ENCODE data around the gene GPR78.
"Not testable (repeated sequence)": the region's sequence is repeated elsewhere in the genome, so short reads cannot be mapped to it uniquely, and the experiment has no call there.

The GPR78 gene

DNA sequence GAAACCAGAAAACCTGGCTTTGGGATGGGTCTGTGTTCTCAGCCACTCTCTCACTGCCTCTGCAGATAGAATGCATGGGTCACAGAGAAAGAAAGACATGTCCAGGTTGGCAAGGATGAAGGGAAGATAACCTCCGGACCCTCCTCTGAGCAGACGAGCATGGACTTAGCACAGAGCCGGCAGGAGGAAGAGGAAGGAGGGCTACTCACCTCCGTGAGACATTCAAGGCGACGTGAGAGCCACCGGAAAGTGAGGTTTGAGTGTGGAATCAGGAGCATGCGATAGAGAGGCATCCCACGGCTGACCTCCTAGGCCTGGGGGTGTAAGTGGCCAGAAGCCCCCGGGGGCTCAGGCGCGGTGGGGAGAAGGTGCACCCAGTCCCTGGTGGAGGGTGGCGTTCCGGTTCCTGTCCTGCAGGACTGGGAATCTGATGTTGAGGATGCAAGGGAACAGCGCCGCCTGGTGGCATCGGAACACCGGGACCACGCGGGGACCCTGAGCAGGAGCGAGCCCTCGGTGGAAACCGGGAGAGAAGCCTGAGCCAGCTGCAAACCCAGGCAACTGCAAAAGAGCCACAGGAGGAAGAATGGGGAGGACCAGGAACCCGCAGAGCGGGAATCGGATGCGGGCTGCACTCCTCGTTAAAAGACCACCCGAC lies 55.8 kb downstream of the GPR78 start:
- H2AK5ac ChIP-seq (ENCODE audit: low read depth, low read length); DNase-seq (ENCODE audit: low spot score); H3K4ac ChIP-seq (ENCODE audit: low read length); H3K36me3 ChIP-seq (replicated peaks in 1 of 2; ENCODE audit: control insufficient read depth in 2 of 2, insufficient read depth in 2 of 2, low read length in 2 of 2); H2BK120ac ChIP-seq (ENCODE audit: low read depth, low read length); H3K27ac ChIP-seq (replicated peaks; ENCODE audit: low read length); H3K9ac ChIP-seq (ENCODE audit: low read depth, low read length, poor library complexity); H3K4me2 ChIP-seq (ENCODE audit: insufficient read depth, low read length, poor library complexity, severe bottlenecking); H3K4me1 ChIP-seq (ENCODE audit: control insufficient read depth in 2 of 2, insufficient read depth in 1 of 2, low read depth in 1 of 2, low read length in 2 of 2); H3K4me3 ChIP-seq (ENCODE audit: low read length in 2 of 2); H3K23ac ChIP-seq (ENCODE audit: low read depth, low read length, poor library complexity); H3K9me3 ChIP-seq (replicated peaks in 1 of 2; ENCODE audit: control insufficient read depth in 2 of 2, insufficient read depth in 1 of 2, low read depth in 1 of 2, low read length in 2 of 2); H2AFZ ChIP-seq (ENCODE audit: low read length); H2BK12ac ChIP-seq (ENCODE audit: low read length); H3K79me1 ChIP-seq (ENCODE audit: low read depth, low read length); H2BK5ac ChIP-seq (ENCODE audit: low read length); H2BK15ac ChIP-seq (ENCODE audit: low read length); H4K8ac ChIP-seq (ENCODE audit: low read depth, low read length); H3K27me3 ChIP-seq (ENCODE audit: control insufficient read depth in 3 of 3, insufficient read depth in 3 of 3, low read depth in 1 of 3, low read length in 3 of 3); H4K91ac ChIP-seq (ENCODE audit: low read depth, low read length, poor library complexity); H3K14ac ChIP-seq (ENCODE audit: low read length); H3K18ac ChIP-seq (ENCODE audit: low read length): not testable (repeated sequence)
- no CpG with 5 or more reads among the region's 29 CpGs for WGBS, 2 donors (ENCODE audit: extremely low coverage in 2 of 2, insufficient read length in 2 of 2, insufficient replicate concordance in 1 of 2)
